K562 (cell line): ENCODE data around the gene ORAI3. TPM values are rescaled to one million over a fixed set of nuclear protein-coding genes. Genes with fewer than 3 reads are reported as not detected.

Source experiments
- ARID1B ChIP-seq: fragments of 450-650 bp; IDR thresholded peaks from 2 replicates; pipeline ENCODE4 v1.6.1; 2016; ENCODE audit warnings: antibody characterized with exemption, mild to moderate bottlenecking, inconsistent platforms
- ASH1L ChIP-seq: fragments of 450-650 bp; IDR thresholded peaks from 2 replicates; pipeline ENCODE4 v1.6.1; 2018; ENCODE audit warnings: borderline replicate concordance, mild to moderate bottlenecking, low read depth; ENCODE audit not compliant: partially characterized antibody
- ATF2 ChIP-seq: sonication (generic); formaldehyde crosslinking; IDR thresholded peaks from 2 replicates; pipeline ENCODE4 v1.8.1; 2022; ENCODE audit warnings: missing genetic modification reagents
- ATF4 ChIP-seq: fragments of 450-650 bp; formaldehyde crosslinking; IDR thresholded peaks from 2 replicates; pipeline ENCODE4 v1.4.0; 2022; ENCODE audit warnings: mild to moderate bottlenecking, moderate library complexity
- ELK1 ChIP-seq: sonication (generic); formaldehyde crosslinking; IDR thresholded peaks from 2 replicates; pipeline ENCODE4 v1.8.1; 2022; ENCODE audit warnings: missing genetic modification reagents
- FOXP1 ChIP-seq: sonication (generic); formaldehyde crosslinking; IDR thresholded peaks from 2 replicates; pipeline ENCODE4 v1.8.0; 2022; ENCODE audit warnings: mild to moderate bottlenecking, missing genetic modification reagents
- GABPA ChIP-seq: fragments of 200-800 bp; sonication (Bioruptor generic); conservative IDR thresholded peaks from 2 replicates; pipeline ENCODE4 v1.6.1; 2016; ENCODE audit warnings: low read depth, missing genetic modification characterization, missing compliant biosample characterization
- HMG20A ChIP-seq: fragments of 450-650 bp; formaldehyde crosslinking; conservative IDR thresholded peaks from 2 replicates; pipeline ENCODE4 v1.4.0; 2020; ENCODE audit warnings: mild to moderate bottlenecking, mixed read lengths
- NFRKB ChIP-seq: fragments of 450-650 bp; IDR thresholded peaks from 2 replicates; pipeline ENCODE4 v1.6.1; 2016; ENCODE audit warnings: low read depth
- NR2C1 ChIP-seq, 2 experiments: fragments of 450-650 bp; IDR thresholded peaks; 2 replicates each; pipeline ENCODE4 v1.6.1; 2017; ENCODE audit warnings: mild to moderate bottlenecking in 2 of 2, antibody characterized with exemption in 1 of 2, inconsistent platforms in 1 of 2, missing compliant biosample characterization in 1 of 2, missing genetic modification characterization in 1 of 2
- RFX1 ChIP-seq: fragments of 450-650 bp; IDR thresholded peaks from 2 replicates; pipeline ENCODE4 v1.6.1; 2016; ENCODE audit warnings: mild to moderate bottlenecking, moderate library complexity
- TAF9B ChIP-seq: fragments of 450-650 bp; IDR thresholded peaks from 2 replicates; pipeline ENCODE4 v1.6.1; 2018; ENCODE audit warnings: mild to moderate bottlenecking; ENCODE audit not compliant: partially characterized antibody
- TBP ChIP-seq: optimal IDR thresholded peaks from 2 replicates; pipeline ENCODE3; 2011; ENCODE audit warnings: low read depth, low read length, improper control_type of control experiment
- THRAP3 ChIP-seq: fragments of 450-650 bp; IDR thresholded peaks from 2 replicates; pipeline ENCODE4 v1.6.1; 2016; ENCODE audit warnings: mild to moderate bottlenecking, inconsistent platforms, borderline replicate concordance
- ZBTB1 ChIP-seq: sonication (generic); formaldehyde crosslinking; IDR thresholded peaks from 2 replicates; pipeline ENCODE4 v1.8.1; 2023; ENCODE audit warnings: missing genetic modification reagents, low read depth, mild to moderate bottlenecking, borderline replicate concordance
- ZFPM2 ChIP-seq: fragments of 250-450 bp; sonication (Bioruptor Pico); IDR thresholded peaks from 2 replicates; pipeline ENCODE4 v1.5.1; 2022; ENCODE audit warnings: mild to moderate bottlenecking
- ZKSCAN8 ChIP-seq: fragments of 200-800 bp; sonication (Bioruptor generic); IDR thresholded peaks from 2 replicates; pipeline ENCODE4 v1.6.1; 2016; ENCODE audit warnings: missing genetic modification characterization, missing compliant biosample characterization
- ZNF146 ChIP-seq: IDR thresholded peaks from one replicate; pipeline ENCODE4 v1.6.1; 2018; ENCODE audit warnings: missing compliant biosample characterization; ENCODE audit not compliant: unreplicated experiment
- ZNF280B ChIP-seq: fragments of 250-450 bp; sonication (Bioruptor Pico); IDR thresholded peaks from 2 replicates; pipeline ENCODE4 v1.5.1; 2021; ENCODE audit warnings: mild to moderate bottlenecking
- ZNF384 ChIP-seq: IDR thresholded peaks from 2 replicates; pipeline ENCODE4 v1.6.1; 2012; ENCODE audit warnings: low read depth, low read length, improper control_type of control experiment
- ZNF583 ChIP-seq: fragments of 250-450 bp; sonication (Bioruptor Pico); IDR thresholded peaks from 2 replicates; pipeline ENCODE4 v1.4.0; 2020
- polyA plus RNA-seq, 8 experiments: library from polyadenylated mRNA; depleted of rRNA in 4 of 8; stranded (reverse) in 5 of 8; unstranded in 3 of 8; fragments of >200 nt; fragmentation: Nextera tagmentation in 2 of 8; fragmentation: Illumina TruSeq in 1 of 8; extraction: Ambion mirVana in 2 of 8; extraction: Trizol in 1 of 8; gene quantifications; 2 replicates each; pipeline versions ENCODE4 v1.2.1 to v1.2.3, GENCODE V29; 2011 to 2014; ENCODE audit warnings: inconsistent platforms in 1 of 8, missing spikeins in 1 of 8
- total RNA-seq, 7 experiments: library from RNA; depleted of rRNA in 6 of 7; stranded (reverse); fragments of >200 nt in 6 of 7; fragmentation: Illumina TruSeq in 2 of 7; extraction: Trizol in 2 of 7; gene quantifications; 2 replicates each; pipeline versions ENCODE4 v1.2.1 to v1.2.3, GENCODE V29; 2011 to 2021; ENCODE audit warnings: low replicate concordance in 1 of 7
- TF ChIP-seq, protein P1 (sequence below): IDR thresholded peaks from 2 replicates; pipeline ENCODE4 v1.6.1; 2014; ENCODE audit warnings: antibody characterized with exemption

ORAI3 gene
- total and polyA plus RNA-seq, 9 of the 15 experiments (the other 6 are each of a cell fraction or from before 2014, with no cell fraction given) = 4.9 to 23.3 (median 14.1) TPM

GRCh38 chr16:30948667-30949649 lies at the start of gene ORAI3 (continued):
- no peak for TF ChIP-seq ATF2
- TF ChIP-seq ELK1 (CRISPR knock-in tag) = no peak
- no peak for TF ChIP-seq ZFPM2
- no peak for TF ChIP-seq NR2C1 (IDR thresholded peaks at IDR 0.05)
- TF ChIP-seq NR2C1 (tag; IDR thresholded peaks at IDR 0.05) = no peak
- no peak for TF ChIP-seq ARID1B
- no peak for TF ChIP-seq NFRKB
- TF ChIP-seq HMG20A (CRISPR knock-in tag) = no peak
- TF ChIP-seq ASH1L = no peak
- no peak for TF ChIP-seq ZBTB1
- no peak for TF ChIP-seq FOXP1 (CRISPR knock-in tag)
- TF ChIP-seq, protein P1, sequence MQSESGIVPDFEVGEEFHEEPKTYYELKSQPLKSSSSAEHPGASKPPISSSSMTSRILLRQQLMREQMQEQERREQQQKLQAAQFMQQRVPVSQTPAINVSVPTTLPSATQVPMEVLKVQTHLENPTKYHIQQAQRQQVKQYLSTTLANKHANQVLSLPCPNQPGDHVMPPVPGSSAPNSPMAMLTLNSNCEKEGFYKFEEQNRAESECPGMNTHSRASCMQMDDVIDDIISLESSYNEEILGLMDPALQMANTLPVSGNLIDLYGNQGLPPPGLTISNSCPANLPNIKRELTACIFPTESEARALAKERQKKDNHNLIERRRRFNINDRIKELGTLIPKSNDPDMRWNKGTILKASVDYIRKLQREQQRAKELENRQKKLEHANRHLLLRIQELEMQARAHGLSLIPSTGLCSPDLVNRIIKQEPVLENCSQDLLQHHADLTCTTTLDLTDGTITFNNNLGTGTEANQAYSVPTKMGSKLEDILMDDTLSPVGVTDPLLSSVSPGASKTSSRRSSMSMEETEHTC = no peak
- TF ChIP-seq ZNF280B (CRISPR knock-in tag) = no peak
- no peak for TF ChIP-seq TAF9B
- peak; percentile 49 for TF ChIP-seq GABPA (tag)
- TF ChIP-seq RFX1 = no peak
- TF ChIP-seq ATF4 (CRISPR knock-in tag) = no peak
- no peak for TF ChIP-seq ZNF146
- no peak for TF ChIP-seq ZKSCAN8 (CRISPR knock-in tag)
- no peak for TF ChIP-seq THRAP3
- peak; percentile 12 for TF ChIP-seq TBP
- TF ChIP-seq ZNF384 = no peak
- TF ChIP-seq ZNF583 (CRISPR knock-in tag) = no peak
